AG04449 (cell line): Measurements from ENCODE around the gene ZNF556.
A peak's percentile ranks its signal among the peaks of the same experiment; 100 is the strongest.
"Not testable (repeated sequence)": the region's sequence is repeated elsewhere in the genome, so short reads cannot be mapped to it uniquely, and the experiment has no call there.

ENCODE experiments used
- CTCF ChIA-PET: fragments of 350-600 bp; formaldehyde crosslinking; extraction: SDS; loops from one replicate; lab custom pipeline; 2021; ENCODE audit warnings: antibody characterized with exemption; lab: Yijun Ruan, JAX
- POLR2A ChIA-PET: fragments of 400-600, 350-600 bp; formaldehyde crosslinking; extraction: SDS; loops from one replicate; lab custom pipeline; 2020; ENCODE audit warnings: antibody characterized with exemption, inconsistent platforms; lab: Yijun Ruan, JAX
- DNase-seq: peaks from one replicate; pipeline ENCODE4 v3.0.0-alpha.2; 2010; ENCODE audit warnings: low read depth, low spot score
- H3K4me3 ChIP-seq: 2 replicates; pipeline ENCODE4 v1.5.1; 2011; ENCODE audit warnings: low read depth, mild to moderate bottlenecking, control low read depth, low read length
- CTCF ChIP-seq: IDR thresholded peaks from one replicate; pipeline ENCODE4 v1.5.1; 2011; ENCODE audit warnings: mild to moderate bottlenecking, moderate library complexity, low read length, control low read depth, inconsistent platforms; ENCODE audit not compliant: insufficient read depth; ENCODE audit errors: missing control alignments

Gene ZNF556

GRCh38 chr19:2877398-2878331 is 10.5 kb downstream of the ZNF556 start:
- ChIA-PET CTCF (interaction anchor here (0.9 kb wide), 1 partner anchor 229 kb away, joined by 4 read pairs; no protein-coding TSS in a partner anchor), POLR2A (no interaction called here)
- no peak overlapping the region for H3K4me3 ChIP-seq
- no peak for TF ChIP-seq CTCF
- DNase-seq, result no peak

- ChIA-PET POLR2A (no interaction called here), CTCF (interaction anchor here (1.0 to 1.9 kb wide), 3 partner anchors 9 to 235 kb away, joined by 3 to 8 read pairs (median 3); no protein-coding TSS in a partner anchor)
- no peak overlapping the region for H3K4me3 ChIP-seq
- no peak for TF ChIP-seq CTCF
- no peak for DNase-seq
Measured at GRCh38 chr19:2883686-2884439, 16.7 kb downstream of the ZNF556 start.

GRCh38 chr19:2885736-2886135 is 18.6 kb downstream of the ZNF556 start:
- no peak for TF ChIP-seq CTCF
- CTCF ChIA-PET, result interaction anchor here (1.0 to 2.9 kb wide), 3 partner anchors 10 to 38 kb away, joined by 3 to 12 read pairs (median 6); no protein-coding TSS in a partner anchor
- DNase-seq, result no peak
- POLR2A ChIA-PET, result no interaction called here
- H3K4me3 ChIP-seq, result no peak overlapping the region

- no peak for DNase-seq
- CTCF ChIA-PET, result interaction anchor here (0.7 to 2.9 kb wide), 34 partner anchors 9 to 336 kb away, joined by 3 to 21 read pairs (median 5); partner anchors contain the start of genes ZNF555, ZNF556 and ZNF57
- no peak overlapping the region for H3K4me3 ChIP-seq
- TF ChIP-seq CTCF, result peak; percentile 33
- POLR2A ChIA-PET, result interaction anchor here (0.8 kb wide), 1 partner anchor 13 kb away, joined by 3 read pairs; the partner anchor contains the start of gene ZNF57
Measured at GRCh38 chr19:2887391-2887914, 20.3 kb downstream of the ZNF556 start.

GRCh38 chr19:2888731-2889224 is 21.6 kb downstream of the ZNF556 start:
- peak overlapping the region; percentile 12; the same call in 1 of the 2 replicates for H3K4me3 ChIP-seq
- no peak for TF ChIP-seq CTCF
- CTCF ChIA-PET, result interaction anchor here (0.8 to 2.9 kb wide), 11 partner anchors 13 to 335 kb away, joined by 3 to 21 read pairs (median 6); partner anchors contain the start of gene ZNF555
- DNase-seq, result no peak
- POLR2A ChIA-PET, result no interaction called here

GRCh38 chr19:2890531-2890930 is 23.4 kb downstream of the ZNF556 start:
- POLR2A ChIA-PET, CTCF ChIA-PET, DNase-seq, H3K4me3 ChIP-seq: not testable (repeated sequence)
